Activated T-cell treated with anti-CD3 and anti-CD28 coated beads for 4 hours (primary cell): ENCODE results near the gene CDC16.
"Not testable (repeated sequence)": the region's sequence is repeated elsewhere in the genome, so short reads cannot be mapped to it uniquely, and the experiment has no call there.

Experiments
- DNase-seq: peaks from one replicate; pipeline ENCODE4 v3.0.0-alpha.2; 2020

The CDC16 gene

GRCh38 chr13:114228176-114228575, 6.5 kb upstream of the CDC16 start:
- no peak for DNase-seq

- DNase-seq, result no peak
Measured at GRCh38 chr13:114229506-114229905, 5.2 kb upstream of the CDC16 start.

DNA sequence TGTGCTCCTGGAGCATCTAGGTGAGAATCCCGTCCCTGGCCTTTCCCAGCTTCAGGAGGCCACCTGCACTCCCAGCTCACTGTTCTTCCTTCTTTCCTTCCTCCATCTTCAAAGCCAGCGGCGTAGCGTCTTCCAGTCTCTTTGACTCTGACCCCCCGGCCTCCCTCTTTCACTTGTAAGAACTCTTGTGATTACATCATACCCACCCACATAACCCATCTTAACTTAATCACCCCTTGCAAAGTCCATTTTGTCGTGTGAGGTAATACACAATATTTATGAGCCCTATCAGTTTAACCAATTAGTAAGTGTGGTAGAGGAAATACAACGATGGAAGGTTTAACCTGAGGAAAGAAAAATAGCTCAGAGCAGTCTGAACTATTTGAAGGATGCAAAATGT, 4.6 kb upstream of the CDC16 start:
- no peak for DNase-seq

- no peak for DNase-seq
Measured at GRCh38 chr13:114230575-114230974, 4.1 kb upstream of the CDC16 start.

DNA sequence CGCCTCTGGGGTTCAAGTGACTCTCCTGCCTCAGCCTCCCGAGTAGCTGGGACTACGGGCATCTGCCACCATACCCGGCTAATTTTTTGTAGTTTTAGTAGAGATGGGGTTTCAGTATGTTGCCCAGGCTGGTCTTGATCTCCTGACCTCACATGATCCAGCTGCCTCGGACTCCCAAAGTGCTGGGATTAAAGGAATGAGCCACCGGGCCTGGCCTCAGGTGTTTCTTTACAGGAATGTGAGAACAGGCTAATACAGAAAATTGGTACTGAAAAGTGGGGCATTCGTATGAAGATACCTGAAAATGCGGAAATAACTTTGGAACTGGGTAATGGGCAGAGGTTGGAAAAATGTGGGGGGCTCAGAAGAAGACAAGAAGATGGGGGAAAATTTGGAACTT, 2.8 kb upstream of the CDC16 start:
- DNase-seq, result no peak

DNA sequence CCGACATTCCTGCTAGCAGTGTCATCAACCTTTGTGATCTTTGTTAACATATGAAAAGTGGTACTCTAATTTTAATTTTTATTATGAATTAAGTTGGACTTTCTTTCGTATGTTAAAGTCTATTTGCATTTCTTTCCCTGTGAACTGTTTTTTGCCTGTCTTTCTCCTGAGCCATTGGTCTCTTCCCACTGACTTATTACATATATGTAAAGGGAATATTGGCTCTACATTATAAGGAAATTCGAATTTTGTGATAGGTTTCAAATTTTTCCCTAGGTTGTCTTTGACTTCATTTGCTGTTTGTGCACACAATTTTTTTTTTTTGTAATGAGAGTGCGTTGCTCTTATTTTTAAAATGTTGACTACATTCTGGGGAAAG, 442 bp upstream of the CDC16 start:
- no peak for DNase-seq

- DNase-seq, result no peak
Measured at GRCh38 chr13:114235697-114236096, 1.0 kb downstream of the CDC16 start.

GRCh38 chr13:114236227-114236626, 1.5 kb downstream of the CDC16 start:
- DNase-seq, result no peak

GRCh38 chr13:114237415-114238112, 2.9 kb downstream of the CDC16 start:
- DNase-seq, result no peak

- no peak for DNase-seq
Measured at GRCh38 chr13:114241918-114242317, 7.2 kb downstream of the CDC16 start.

DNA sequence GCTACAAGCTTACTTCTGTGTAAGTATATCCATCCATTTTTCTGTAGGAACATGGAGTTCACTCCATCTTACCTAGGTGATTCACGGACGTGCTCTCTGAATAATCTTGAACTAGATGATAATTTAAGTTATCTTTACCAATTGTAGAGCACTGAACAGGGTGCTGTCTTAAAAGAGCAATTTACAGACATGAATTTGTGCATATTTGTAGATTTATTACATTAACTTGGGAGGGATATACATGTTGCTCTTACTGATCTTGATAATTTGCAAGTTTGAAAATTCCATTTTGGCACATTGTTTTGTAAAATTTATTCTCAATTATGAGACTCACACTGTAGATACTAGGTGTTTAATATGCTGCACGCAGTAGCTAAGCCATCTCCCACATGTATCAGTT, 9.3 kb downstream of the CDC16 start:
- no peak for DNase-seq

GRCh38 chr13:114244637-114245036, 9.9 kb downstream of the CDC16 start:
- no peak for DNase-seq

DNA sequence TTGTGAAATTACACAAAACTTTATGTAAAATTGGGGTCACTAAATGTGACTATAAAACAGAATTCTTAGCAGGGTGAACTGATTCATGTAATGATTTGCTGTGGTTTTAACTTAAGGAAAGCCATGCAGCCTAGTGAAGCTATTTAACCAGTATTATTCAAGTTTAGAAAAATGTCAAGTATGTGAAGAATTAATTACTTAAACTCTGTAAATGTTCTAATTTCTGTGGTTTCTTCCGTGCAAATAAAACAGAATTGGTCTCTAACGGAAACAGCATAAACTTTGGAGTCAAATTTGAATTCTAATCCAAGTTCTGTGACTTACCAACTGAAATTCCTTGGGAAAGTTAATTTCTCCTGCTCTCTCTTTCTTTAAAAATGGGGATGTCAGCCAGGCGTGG, 13.3 kb downstream of the CDC16 start:
- DNase-seq, result no peak

DNA sequence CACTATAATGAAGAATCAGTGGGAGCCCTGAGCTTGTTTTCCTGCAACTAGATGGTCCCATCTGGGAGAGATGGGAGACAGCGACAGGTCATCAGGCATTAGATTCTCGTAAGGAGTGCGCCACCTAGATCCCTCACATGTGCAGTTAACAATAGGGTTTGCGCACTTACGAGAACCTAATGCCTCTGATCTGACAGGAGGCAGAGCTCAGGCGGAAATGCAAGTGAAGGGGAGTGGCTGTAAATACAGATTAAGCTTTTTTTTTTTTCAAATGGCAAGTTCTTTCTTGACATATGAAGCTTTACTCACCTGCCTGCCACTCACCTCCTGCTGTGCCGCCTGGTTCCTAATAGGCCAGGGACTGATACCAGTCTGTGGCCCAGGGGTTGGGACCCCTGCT, 14.4 kb downstream of the CDC16 start:
- no peak for DNase-seq

DNA sequence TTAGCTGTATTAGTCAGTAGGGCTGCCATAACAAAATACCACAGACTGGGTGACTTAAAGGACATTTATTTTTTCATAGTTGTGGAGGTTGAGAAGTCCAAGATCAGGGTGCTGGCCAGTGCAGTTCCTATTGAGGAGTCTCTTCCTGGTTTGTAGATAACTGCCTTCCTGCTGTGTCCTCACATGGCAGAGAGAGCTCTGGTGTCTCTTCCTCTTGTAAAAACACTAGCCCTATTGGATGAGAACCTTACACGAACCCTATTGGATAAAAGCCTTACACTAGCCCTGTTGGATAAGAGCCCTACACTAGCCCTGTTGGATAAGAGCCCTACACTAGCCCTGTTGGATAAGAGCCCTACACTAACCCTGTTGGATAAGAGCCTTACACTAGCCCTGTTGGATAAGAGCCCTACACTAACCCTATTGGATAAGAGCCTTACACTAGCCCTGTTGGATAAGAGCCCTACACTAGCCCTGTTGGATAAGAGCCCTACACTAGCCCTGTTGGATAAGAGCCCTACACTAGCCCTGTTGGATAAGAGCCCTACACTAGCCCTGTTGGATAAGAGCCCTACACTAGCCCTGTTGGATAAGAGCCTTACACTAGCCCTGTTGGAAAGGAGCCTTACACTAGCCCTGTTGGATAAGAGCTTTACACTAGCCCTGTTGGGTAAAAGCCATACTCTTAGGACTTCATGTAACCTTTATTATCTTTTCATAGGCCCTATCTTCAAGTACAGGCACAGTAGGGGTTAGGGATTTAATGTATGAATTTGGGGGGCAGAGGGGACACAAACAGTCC, 17.1 kb downstream of the CDC16 start:
- not testable (repeated sequence) for DNase-seq

DNA sequence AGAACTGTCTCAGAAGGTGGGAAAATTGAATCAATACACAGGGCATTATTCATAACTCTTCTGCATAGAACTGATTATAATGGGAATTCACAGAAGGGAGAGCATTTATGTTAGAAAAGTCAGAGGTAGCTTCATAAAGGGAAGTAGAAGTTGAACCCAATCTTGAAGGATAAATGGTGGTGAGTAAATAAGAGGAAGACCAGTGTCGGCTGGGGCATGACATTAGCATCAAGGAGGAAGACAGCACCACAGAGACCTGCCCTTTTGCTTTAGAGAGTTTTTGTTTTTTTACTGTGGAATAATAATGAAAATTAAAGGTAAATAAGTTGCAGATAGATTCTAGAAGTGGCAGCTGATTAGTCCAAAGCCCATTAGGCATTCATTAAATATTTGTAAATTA, 21.9 kb downstream of the CDC16 start:
- DNase-seq, result no peak

DNA sequence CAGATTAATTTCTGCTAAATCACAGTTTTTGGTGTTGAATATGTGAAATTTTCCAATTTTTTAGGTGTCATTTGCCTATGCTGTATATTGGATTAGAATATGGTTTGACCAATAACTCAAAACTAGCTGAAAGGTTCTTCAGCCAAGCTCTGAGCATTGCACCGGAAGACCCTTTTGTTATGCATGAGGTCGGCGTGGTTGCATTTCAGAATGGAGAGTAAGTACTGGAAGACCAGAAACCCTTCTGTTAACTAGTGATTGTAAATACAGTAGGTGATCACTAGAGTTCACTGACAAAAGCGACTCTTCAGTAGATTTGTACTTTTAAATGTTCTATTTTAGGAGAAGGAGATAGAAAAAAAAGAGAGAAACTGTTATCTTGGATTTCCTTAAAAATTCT, 22.3 kb downstream of the CDC16 start:
- no peak for DNase-seq

DNA sequence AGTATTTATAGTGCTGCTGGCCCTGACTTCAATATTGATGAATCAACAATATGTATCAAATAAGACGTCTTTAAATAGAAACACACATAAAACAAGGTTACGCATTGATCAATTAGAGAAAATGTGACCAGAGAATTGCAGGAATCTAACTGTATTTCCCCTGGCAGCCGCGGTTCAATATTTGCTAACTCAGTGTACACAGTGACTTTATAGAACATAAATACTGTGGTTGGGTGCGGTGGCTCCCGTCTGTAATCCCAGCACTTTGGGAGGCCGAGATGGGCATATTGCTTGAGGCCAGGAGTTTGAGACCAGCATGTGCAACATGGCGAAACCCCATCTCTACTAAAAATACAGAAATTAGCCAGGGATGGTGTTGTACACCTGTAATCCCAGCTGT, 23.9 kb downstream of the CDC16 start:
- DNase-seq, result no peak

- DNase-seq, result no peak
Measured at GRCh38 chr13:114259374-114259773, 24.7 kb downstream of the CDC16 start.

DNA sequence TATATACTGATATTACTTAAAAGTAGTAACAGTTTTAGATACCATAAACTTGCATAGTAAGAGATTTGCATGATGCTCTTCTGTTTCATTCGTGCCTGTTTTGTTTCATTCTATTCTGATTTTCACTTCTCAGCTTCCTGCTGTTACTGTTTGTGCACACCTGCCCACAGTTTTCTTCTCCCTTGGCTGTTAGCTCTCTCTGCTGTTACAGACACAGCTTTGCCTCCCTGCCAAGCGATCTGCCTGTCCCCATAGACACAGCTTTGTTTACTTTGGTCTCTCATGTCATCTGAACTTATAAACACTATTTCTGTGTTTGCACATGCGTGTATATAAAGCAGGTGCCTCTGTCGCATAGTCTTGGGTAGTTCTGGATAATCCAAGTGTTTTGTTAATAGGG, 25.3 kb downstream of the CDC16 start:
- no peak for DNase-seq

DNA sequence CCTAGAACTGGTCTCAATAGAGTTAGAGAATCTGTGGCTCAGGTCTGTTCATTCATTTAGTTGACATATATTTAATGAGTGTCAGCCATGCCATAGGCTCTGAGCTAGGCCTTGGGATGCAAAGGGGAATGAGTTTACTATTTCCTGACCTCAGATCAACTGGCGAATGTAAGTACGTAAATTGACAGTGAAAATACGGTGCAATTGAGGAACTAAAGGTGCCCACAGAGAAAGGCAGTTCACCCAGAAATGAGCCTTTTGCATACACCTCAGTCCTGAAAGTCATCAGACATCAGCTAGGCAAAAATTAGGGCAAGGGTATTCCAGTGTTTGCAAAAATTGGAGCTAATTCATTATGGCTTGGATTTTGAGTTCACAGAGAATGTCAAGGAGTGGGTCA, 26.1 kb downstream of the CDC16 start:
- no peak for DNase-seq

DNA sequence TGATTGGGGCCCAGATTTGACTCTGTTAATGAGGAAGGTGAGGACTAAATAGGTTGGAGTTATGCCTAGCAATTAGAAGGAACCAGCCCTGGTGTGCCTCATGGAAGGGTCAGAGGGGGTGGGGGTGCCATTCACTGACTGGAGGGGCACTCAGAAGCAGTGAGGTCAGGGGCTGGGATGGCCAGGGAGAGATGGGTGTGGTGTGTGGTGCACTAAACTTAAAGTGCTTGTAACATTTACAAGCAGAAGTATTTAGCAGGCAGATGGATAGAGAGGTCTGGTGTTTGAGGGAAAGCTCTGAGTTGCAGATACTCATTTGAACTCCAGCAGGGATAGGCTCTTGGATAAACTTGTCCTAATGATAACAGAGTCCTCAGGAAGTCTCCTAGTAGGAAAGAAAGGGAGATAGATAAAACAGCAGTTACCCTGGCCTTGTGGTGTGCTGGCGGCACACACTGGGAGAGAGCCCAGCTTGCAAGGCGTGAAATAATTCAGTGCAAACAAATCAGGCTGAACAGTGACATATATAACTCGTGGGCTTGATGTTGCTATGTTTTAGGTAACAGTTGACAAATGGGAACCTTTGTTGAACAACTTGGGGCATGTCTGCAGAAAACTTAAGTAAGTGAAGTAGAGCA, 26.8 kb downstream of the CDC16 start:
- DNase-seq, result no peak

DNA sequence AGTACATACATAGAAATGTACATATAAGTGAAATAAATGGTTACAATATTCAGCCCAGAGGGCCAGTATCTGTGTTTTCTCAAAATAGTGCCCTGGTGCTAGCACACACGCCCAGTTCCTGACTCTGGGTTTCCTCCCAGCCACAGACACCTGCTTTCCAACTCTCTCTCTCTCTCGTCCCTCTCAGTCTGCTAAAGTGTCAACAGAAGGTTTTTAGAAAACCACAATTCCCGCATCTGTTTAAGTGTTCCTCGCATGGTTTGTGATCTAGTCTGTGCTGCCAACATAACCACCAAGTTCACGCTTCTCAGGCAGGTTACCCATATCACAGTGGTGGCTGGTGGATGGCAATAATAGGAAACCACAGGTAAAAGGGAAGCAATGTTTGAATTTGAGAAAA, 28.9 kb downstream of the CDC16 start:
- DNase-seq, result no peak

GRCh38 chr13:114264313-114264712, 29.6 kb downstream of the CDC16 start:
- DNase-seq, result not testable (repeated sequence)
